ENCODE data around the gene RUNX1.

Gene RUNX1

GRCh38 chr21:34905218-34905537 lies 143.9 kb downstream of the RUNX1 start:
- FAIRE-seq (no peak), DNase-seq (ENCODE audit: low spot score) (no peak)

DNA sequence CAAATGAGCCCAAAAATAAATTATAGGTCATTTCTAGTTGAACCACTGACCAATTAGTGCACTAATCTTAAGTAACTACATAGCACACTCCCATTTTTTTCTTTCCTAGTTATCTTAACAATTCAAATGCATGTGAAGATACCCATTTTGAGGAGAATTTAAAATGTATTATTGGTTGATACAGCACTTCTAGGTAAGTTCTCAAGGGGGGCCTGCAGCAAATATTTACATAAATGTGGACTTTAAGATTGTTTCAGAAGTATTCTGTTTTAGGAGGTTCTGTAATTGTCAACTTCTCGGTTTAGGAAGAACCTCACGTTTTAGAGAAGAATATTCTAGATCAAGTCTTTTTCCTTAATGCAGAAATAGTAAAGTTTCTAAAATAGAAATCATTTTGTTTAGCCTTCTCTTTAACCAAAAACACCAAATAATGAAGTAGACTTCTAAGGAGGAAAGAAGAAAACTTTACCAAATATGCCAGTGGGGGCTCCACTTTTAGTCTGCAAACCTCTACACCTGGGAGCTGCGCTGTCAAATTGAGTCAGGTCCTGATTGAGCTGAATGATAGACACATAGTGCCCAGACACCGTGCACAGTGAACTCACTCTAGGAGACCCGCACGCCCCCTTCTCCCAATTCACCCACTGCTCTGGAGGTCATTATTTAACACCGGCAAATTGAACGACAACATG lies 144.4 kb downstream of the RUNX1 start:
- no peak for DNase-seq (ENCODE audit: low spot score)
- no peak for FAIRE-seq

DNA sequence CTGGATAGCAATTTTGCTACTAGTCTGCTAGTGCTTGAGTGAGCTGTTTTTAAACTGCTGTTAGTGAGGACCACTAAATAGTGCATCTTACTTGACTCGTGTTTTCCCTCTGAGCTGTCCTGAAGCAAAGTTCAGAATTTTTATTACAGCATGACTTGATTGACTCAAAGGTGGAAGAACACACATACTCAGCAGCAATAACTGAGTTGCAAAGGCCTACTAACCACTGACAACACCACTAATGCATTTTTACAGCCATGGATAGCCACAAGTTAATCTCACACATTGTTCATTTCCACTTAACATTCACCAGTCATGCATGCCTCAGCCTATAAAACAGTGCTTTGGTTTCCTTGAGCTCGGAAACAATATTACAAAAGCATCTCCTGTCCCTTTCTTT lies 148.7 kb downstream of the RUNX1 start:
- DNase-seq (ENCODE audit: low spot score) (no peak), FAIRE-seq (no peak)

- DNase-seq (ENCODE audit: low spot score) (no peak), FAIRE-seq (no peak)
These were observed 149.3 kb downstream of the RUNX1 start for GRCh38 chr21:34899760-34900159.

DNA sequence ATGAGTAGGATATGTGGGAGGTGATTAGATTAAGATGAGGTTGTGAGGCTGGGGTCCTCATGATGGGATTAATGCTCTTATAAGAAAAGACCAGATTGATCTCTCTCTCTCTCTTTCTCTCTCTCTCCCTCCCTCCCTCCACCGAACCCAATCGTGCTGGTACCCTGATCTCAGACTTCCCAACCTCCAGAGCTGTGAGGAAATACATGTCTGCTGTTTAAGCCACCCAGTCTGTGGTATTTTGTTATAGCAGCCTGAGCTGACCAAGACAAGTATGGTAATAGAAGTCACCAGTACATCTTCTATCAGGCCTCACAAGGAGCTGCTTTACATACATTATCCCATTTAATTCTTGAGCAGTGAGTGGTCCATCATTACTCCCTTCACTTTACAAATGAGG lies 149.8 kb downstream of the RUNX1 start:
- DNase-seq (ENCODE audit: low spot score) (no peak), FAIRE-seq (no peak)

- FAIRE-seq, result no peak
- DNase-seq (ENCODE audit: low spot score), result no peak
These were observed 151.3 kb downstream of the RUNX1 start for GRCh38 chr21:34897828-34898227.

DNA sequence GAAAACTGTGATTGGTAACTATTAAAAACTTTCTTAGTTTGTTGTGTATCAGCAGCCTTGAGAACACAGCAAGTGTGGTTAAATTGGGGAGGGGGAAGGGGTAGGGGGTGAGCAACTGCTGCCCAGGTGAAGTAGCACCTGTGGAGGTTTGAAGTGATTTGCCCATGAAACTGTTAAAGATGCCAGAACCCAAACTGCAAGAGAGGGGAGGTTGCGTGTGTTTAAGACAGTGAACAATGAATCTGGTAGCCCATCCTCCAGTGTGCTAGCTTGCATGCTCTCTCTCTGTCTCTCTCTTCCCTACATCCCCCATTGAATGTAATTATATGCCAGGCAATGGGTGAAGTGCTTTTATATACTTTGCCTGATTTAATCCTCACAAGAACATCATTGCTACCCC lies 154.7 kb downstream of the RUNX1 start:
- FAIRE-seq (no peak), DNase-seq (ENCODE audit: low spot score) (no peak)

GRCh38 chr21:34892209-34892608 lies 156.9 kb downstream of the RUNX1 start:
- DNase-seq (ENCODE audit: low spot score), result no peak
- no peak for FAIRE-seq

DNA sequence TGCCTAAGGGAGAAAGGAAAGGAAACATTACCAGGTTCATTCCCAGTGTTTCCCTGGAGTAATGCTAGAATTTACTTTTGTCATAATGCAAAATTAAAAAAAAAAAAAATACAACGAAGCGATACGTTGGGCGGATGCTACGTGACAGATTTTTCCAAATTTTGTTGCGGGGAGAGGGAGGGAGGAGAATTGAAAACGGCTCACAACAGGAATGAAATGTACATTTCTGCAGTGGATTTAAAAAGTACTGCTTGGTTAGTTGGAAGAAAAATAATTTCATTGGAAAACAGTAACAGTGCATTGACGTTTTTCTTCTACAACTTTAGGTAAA lies 157.5 kb downstream of the RUNX1 start:
- DNase-seq (ENCODE audit: low spot score), result no peak
- FAIRE-seq, result no peak

DNA sequence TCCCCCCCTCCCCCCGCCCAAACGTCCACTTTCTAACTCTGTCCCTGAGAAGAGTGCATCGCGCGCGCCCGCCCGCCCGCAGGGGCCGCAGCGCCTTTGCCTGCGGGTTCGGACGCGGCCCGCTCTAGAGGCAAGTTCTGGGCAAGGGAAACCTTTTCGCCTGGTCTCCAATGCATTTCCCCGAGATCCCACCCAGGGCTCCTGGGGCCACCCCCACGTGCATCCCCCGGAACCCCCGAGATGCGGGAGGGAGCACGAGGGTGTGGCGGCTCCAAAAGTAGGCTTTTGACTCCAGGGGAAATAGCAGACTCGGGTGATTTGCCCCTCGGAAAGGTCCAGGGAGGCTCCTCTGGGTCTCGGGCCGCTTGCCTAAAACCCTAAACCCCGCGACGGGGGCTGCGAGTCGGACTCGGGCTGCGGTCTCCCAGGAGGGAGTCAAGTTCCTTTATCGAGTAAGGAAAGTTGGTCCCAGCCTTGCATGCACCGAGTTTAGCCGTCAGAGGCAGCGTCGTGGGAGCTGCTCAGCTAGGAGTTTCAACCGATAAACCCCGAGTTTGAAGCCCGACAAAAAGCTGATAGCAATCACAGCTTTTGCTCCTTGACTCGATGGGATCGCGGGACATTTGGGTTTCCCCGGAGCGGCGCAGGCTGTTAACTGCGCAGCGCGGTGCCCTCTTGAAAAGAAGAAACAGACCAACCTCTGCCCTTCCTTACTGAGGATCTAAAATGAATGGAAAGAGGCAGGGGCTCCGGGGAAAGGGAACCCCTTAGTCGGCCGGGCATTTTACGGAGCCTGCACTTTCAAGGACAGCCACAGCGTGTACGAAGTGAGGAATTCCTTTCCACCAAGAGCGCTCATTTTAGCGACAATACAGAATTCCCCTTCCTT lies 158.1 kb downstream of the RUNX1 start:
- FAIRE-seq, result no peak
- DNase-seq (ENCODE audit: low spot score), result no peak

- no peak for FAIRE-seq
- DNase-seq (ENCODE audit: low spot score), result no peak
These were observed 158.7 kb downstream of the RUNX1 start for GRCh38 chr21:34890470-34890723.

- peak; percentile 78 for DNase-seq (ENCODE audit: low spot score)
- no peak for FAIRE-seq
These were observed 159.2 kb downstream of the RUNX1 start for GRCh38 chr21:34889676-34890469.

DNA sequence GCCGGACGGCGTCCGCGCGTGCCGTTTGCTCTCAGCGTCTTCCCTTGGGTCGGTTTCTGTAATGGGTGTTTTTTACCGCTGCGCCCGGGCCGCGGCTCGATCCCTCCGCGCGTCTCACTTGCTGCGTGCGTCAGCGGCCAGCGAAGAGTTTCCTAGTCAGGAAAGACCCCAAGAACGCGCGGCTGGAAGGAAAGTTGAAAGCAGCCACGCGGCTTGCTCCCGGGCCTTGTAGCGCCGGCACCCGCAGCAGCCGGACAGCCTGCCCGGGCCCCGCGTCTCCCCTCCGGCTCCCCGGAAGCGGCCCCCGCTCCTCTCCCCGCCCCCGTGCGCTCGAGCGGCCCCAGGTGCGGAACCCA lies 159.8 kb downstream of the RUNX1 start:
- DNase-seq (ENCODE audit: low spot score) (peak; percentile 35), FAIRE-seq (no peak)

DNA sequence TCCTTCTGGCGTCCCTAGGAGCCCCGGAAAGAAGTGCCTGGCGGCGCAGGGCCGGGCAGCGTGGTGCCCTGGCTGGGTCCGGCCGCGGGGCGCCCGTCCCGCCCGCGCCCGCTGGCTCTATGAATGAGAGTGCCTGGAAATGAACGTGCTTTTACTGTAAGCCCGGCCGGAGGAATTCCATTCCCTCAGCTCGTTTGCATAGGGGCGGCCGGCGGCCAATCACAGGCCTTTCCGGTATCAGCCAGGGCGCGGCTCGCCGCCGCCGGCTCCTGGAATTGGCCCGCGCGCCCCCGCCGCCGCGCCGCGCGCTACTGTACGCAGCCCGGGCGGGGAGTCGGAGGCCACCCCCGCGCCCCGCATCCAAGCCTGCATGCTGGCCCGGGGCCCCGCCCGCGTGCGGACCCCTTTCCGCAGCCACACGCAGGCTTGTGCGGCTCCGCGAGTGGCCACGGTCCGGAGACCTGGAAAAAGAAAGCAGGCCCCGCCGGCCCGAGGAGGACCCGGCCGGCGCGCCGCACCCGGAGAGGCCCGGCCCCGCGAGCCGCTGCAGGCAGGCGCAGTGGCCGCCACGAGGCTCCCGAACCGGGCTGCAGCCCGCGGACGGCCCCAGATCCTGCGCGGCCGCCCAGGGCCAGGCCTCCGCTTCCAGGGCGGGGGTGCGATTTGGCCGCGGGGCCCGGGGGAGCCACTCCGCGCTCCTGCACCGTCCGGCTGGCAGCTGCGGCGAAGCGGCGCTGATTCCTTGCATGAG lies 160.4 kb downstream of the RUNX1 start:
- peak; percentile 92 for DNase-seq (ENCODE audit: low spot score)
- no peak for FAIRE-seq

DNA sequence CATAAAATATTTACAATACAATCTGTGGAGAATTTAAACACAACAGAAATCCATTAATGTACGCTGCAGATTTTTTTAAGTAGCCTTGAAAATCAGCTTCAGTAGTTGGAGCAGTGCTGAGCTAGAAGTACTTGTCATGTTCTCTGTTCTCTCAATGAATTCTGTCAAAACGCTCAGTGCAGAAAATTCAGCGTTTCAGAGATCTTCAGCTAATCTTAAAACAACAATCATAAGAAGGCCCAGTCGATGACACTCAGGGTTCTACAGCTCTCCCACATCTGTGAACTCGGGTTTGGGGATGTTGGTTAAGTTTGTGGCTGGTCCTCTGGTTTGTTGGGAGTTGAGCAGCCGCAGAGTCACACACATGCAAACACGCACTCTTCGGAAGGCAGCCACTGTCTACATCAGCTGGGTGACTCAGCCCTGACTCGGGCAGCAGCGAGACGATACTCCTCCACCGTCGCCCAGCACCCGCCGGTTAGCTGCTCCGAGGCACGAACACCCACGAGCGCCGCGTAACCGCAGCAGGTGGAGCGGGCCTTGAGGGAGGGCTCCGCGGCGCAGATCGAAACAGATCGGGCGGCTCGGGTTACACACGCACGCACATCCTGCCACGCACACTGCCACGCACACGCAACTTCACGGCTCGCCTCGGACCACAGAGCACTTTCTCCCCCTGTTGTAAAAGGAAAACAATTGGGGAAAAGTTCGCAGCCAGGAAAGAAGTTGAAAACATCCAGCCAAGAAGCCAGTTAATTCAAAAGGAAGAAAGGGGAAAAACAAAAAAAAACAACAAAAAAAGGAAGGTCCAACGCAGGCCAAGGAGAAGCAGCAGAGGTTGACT lies 161.2 kb downstream of the RUNX1 start:
- FAIRE-seq, result no peak
- peak; percentile 64 for DNase-seq (ENCODE audit: low spot score)

DNA sequence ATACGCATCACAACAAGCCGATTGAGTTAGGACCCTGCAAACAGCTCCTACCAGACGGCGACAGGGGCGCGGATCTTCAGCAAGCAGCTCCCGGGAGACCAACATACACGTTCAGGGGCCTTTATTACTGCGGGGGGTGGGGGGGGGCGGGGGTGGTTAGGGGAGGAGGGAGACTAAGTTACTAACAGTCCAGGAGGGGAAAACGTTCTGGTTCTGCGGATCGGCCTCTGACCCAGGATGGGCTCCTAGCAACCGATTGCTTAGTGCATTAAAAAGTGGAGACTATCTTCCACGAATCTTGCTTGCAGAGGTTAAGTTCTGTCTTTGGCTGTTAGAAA lies 162.0 kb downstream of the RUNX1 start:
- FAIRE-seq (no peak), DNase-seq (ENCODE audit: low spot score) (peak; percentile 20)

DNA sequence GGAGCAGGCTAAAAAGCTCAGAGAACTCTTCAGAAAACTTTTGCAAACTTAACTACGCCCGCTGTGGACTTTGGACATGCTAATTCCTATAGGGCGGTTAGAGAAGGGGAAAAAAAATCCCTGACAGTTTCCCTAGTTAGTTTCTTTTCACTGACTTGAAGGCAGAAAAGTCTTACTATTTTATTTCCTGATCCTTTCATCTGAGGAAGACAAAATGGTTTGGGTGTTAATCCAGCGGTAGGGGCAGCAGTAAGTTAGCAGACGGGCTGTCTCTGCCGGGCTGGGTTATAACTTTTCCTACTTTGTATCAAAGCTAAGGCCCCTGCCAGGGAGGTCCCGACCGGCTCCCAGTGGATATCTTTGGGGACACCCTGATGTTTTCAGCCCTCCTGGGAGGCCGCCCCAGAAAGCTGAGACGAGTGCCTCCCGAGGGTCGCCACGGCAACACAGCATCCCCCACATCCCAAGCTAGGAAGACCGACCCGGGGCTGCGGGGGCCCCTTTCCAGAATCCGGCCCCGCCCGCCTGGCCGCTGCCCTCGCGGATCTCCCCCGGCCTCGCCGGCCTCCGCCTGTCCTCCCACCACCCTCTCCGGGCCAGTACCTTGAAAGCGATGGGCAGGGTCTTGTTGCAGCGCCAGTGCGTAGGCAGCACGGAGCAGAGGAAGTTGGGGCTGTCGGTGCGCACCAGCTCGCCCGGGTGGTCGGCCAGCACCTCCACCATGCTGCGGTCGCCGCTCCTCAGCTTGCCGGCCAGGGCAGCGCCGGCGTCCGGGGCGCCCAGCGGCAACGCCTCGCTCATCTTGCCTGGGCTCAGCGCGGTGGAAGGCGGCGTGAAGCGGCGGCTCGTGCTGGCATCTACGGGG lies 162.6 kb downstream of the RUNX1 start:
- no peak for DNase-seq (ENCODE audit: low spot score)

GRCh38 chr21:34885626-34886239 lies 163.4 kb downstream of the RUNX1 start:
- DNase-seq (ENCODE audit: low spot score) (no peak), FAIRE-seq (no peak)

More for the DNA sequence above, 162.6 kb downstream of the RUNX1 start:
- no peak for FAIRE-seq

DNA sequence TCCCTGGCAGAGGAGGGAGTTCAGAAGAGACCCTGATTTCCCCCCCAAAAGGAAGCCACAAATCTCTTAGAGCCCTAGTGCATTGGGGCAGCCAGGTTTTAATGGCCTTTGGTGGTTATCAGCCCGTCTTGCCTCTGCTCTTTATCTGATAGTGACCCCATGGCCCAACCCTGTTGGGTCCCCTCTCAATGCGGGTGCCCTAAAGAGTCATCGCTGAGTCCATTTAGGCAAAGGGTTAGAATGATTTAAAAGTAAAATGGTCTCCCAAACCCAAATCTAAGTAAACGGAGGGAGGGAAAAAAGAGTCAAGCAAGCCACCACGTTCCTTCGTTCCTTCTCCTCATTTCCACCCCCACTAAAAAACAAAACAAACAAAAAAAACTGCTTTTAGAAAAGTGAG lies 164.0 kb downstream of the RUNX1 start:
- FAIRE-seq (no peak), DNase-seq (ENCODE audit: low spot score) (no peak)
